DOHH2 (cell line): Measurements from ENCODE around the gene ATP8A2.

ENCODE experiments used
- H3F3A ChIP-seq: fragments of 200-600 bp; sonication (generic), shearing (Covaris generic); 2 replicates; pipeline ENCODE4 v1.6.0; 2016; ENCODE audit warnings: antibody characterized with exemption, mild to moderate bottlenecking; ENCODE audit not compliant: control insufficient read depth, insufficient read depth
- H3K27ac ChIP-seq: fragments of 200-600 bp; sonication (generic); 2 replicates; pipeline ENCODE4 v1.5.1; 2014; ENCODE audit warnings: low read depth, mild to moderate bottlenecking, low read length, moderate library complexity
- H3K27me3 ChIP-seq: fragments of 200-600 bp; sonication (generic); 2 replicates; pipeline ENCODE4 v1.6.1; 2014; ENCODE audit warnings: mild to moderate bottlenecking, low read length, mixed read lengths; ENCODE audit not compliant: control insufficient read depth
- H3K36me3 ChIP-seq: fragments of 200-600 bp; sonication (generic); 2 replicates; pipeline ENCODE4 v1.6.1; 2014; ENCODE audit warnings: mild to moderate bottlenecking, low read length, moderate library complexity, mixed read lengths; ENCODE audit not compliant: control insufficient read depth
- H3K4me1 ChIP-seq: fragments of 200-600 bp; sonication (generic); 2 replicates; pipeline ENCODE4 v1.6.1; 2014; ENCODE audit warnings: mild to moderate bottlenecking, low read length, mixed read lengths; ENCODE audit not compliant: control insufficient read depth
- H3K4me2 ChIP-seq: fragments of 200-600 bp; sonication (generic); 2 replicates; pipeline ENCODE4 v1.6.0; 2014; ENCODE audit warnings: mild to moderate bottlenecking, low read length, moderate library complexity
- H3K4me3 ChIP-seq: fragments of 200-600 bp; sonication (generic); 2 replicates; pipeline ENCODE4 v1.5.1; 2014; ENCODE audit warnings: mild to moderate bottlenecking, low read length, mixed read lengths
- H3K79me2 ChIP-seq: fragments of 200-600 bp; sonication (generic); 2 replicates; pipeline ENCODE4 v1.6.1; 2014; ENCODE audit warnings: mild to moderate bottlenecking, low read length, mixed read lengths; ENCODE audit not compliant: control insufficient read depth
- H3K9me2 ChIP-seq: fragments of 200-600 bp; sonication (generic); replicated peaks from 2 replicates; pipeline ENCODE4 v1.6.1; 2014; ENCODE audit warnings: mild to moderate bottlenecking, low read length, mixed read lengths; ENCODE audit not compliant: control insufficient read depth
- H3K9me3 ChIP-seq: fragments of 200-600 bp; sonication (generic); 2 replicates; pipeline ENCODE4 v1.6.1; 2014; ENCODE audit warnings: antibody characterized with exemption, low read length, mixed read lengths; ENCODE audit not compliant: control insufficient read depth, insufficient read depth
- H4K20me1 ChIP-seq: fragments of 200-600 bp; sonication (generic); 2 replicates; pipeline ENCODE4 v1.6.0; 2014; ENCODE audit warnings: low read depth, mild to moderate bottlenecking, antibody characterized with exemption, low read length, moderate library complexity; ENCODE audit not compliant: control insufficient read depth, insufficient read depth
- EZH2phosphoT487 ChIP-seq: fragments of 200-600 bp; sonication (generic); IDR thresholded peaks from 2 replicates; pipeline ENCODE4 v1.6.1; 2017; ENCODE audit warnings: borderline replicate concordance, mild to moderate bottlenecking, antibody characterized with exemption, low read length, moderate library complexity, mixed read lengths
- TF ChIP-seq, protein P1 (sequence below): fragments of 200-600 bp; sonication (generic); IDR thresholded peaks from one replicate; pipeline ENCODE4 v1.5.1; 2014; ENCODE audit warnings: antibody characterized with exemption, mild to moderate bottlenecking, low read depth, low read length; ENCODE audit not compliant: poor library complexity, severe bottlenecking

ATP8A2 gene

DNA sequence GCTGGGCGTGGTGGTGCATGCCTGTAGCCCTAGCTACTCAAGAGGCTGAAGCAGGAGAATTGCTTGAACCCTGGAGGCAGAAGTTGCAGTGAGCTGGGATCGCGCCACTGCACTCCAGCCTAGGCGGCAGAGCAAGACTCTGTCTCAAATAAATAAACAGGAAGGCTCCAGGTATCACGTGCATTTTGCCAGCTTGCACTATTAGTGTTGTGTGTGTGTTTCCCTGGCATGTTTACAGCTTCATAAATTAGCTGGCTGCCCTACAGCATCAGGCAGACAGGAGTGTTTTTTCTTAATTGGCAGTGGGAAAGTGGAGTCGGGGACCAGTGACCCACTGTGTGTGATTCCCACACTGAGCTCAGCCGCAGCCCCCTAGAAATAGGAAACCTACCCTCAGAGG lies 647.5 kb downstream of the ATP8A2 start:
- Histone ChIP-seq H3K27ac (no peak overlapping the region), H4K20me1 (no peaks in the 10 kb centered on the region), H3K4me2 (no peak overlapping the region), H3K36me3 (no peaks in the 10 kb centered on the region), H3K9me3 (no peaks in the 10 kb centered on the region), H3K79me2 (no peaks in the 10 kb centered on the region), H3K9me2 (no peaks in the 10 kb centered on the region), H3K4me3 (no peak overlapping the region), H3K4me1 (no peaks in the 10 kb centered on the region), H3K27me3 (0 out of 2 replicates have a peak, but pooled peaks cover 3% of the 10 kb centered on the region), H3F3A (no peaks in the 10 kb centered on the region)
- TF ChIP-seq, protein P1, sequence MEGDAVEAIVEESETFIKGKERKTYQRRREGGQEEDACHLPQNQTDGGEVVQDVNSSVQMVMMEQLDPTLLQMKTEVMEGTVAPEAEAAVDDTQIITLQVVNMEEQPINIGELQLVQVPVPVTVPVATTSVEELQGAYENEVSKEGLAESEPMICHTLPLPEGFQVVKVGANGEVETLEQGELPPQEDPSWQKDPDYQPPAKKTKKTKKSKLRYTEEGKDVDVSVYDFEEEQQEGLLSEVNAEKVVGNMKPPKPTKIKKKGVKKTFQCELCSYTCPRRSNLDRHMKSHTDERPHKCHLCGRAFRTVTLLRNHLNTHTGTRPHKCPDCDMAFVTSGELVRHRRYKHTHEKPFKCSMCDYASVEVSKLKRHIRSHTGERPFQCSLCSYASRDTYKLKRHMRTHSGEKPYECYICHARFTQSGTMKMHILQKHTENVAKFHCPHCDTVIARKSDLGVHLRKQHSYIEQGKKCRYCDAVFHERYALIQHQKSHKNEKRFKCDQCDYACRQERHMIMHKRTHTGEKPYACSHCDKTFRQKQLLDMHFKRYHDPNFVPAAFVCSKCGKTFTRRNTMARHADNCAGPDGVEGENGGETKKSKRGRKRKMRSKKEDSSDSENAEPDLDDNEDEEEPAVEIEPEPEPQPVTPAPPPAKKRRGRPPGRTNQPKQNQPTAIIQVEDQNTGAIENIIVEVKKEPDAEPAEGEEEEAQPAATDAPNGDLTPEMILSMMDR, result no peak
- no peak for TF ChIP-seq EZH2phosphoT487

DNA sequence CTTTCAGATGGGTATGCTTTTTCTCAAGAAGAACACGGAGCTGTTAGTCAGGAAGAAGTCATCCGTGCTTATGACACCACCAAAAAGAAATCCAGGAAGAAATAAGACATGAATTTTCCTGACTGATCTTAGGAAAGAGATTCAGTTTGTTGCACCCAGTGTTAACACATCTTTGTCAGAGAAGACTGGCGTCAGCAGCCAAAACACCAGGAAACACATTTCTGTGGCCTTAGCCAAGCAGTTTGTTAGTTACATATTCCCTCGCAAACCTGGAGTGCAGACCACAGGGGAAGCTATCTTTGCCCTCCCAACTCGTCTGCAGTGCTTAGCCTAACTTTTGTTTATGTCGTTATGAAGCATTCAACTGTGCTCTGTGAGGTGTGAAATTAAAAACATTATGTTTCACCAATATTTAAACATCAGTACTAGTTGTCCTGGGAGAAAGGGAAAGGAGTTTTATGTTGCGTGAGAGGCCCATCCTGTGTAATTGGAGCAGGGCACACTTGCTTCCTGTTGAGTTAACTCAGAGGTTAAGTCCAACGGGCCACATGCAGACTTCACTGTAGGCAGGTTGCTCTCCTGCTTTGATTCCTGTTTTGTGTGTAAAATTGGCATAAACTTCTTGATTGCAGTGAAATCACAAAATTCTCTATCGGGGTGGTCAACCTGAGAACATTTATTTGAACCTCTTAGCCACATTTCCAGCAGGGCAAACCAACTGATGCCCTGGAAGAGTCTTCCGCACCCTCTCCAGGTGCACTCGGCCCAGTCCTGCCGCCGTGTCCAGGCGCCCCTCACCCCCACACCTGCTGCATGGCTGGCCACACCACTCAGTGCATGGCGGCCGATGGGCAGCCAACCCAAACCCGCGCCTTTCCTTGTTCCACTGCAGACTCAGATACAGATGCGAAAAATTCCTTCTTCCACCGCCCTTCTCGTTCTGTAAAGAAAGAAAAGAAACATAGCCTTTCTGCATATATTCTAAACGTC lies 648.4 kb downstream of the ATP8A2 start:
- H3K27ac ChIP-seq, result no peak overlapping the region
- no peaks in the 10 kb centered on the region for H4K20me1 ChIP-seq
- H3K9me3 ChIP-seq, result no peaks in the 10 kb centered on the region
- H3K4me2 ChIP-seq, result no peak overlapping the region
- 0 out of 2 replicates have a peak, but pooled peaks cover 3% of the 10 kb centered on the region for H3K27me3 ChIP-seq
- no peaks in the 10 kb centered on the region for H3F3A ChIP-seq
- no peak for TF ChIP-seq EZH2phosphoT487
- TF ChIP-seq, protein P1, result no peak
- H3K79me2 ChIP-seq, result no peaks in the 10 kb centered on the region
- H3K36me3 ChIP-seq, result no peaks in the 10 kb centered on the region
- H3K4me3 ChIP-seq, result no peak overlapping the region
- no peaks in the 10 kb centered on the region for H3K4me1 ChIP-seq
- H3K9me2 ChIP-seq, result no peaks in the 10 kb centered on the region

DNA sequence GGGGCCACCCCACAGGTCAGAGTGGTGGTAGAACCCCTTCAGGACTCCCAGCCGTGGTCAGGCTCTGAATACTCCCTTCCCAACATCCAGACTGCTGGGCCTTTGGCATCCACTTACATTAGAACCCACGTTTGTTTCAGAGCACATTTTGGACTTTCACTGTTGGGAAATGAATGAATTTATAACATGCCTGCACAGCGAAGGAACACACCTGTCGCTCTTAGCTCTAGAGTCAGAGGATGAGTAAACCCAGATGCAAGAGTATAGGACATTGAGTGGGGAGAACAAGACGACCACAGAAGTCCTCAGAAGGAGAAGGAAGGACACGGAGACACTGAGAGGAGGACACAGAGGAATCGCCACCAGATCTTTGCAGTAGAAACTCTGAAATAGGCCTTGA lies 649.1 kb downstream of the ATP8A2 start:
- no peaks in the 10 kb centered on the region for H4K20me1 ChIP-seq
- TF ChIP-seq, protein P1, result no peak
- TF ChIP-seq EZH2phosphoT487, result no peak
- no peak overlapping the region for H3K27ac ChIP-seq
- 0 out of 2 replicates have a peak, but pooled peaks cover 3% of the 10 kb centered on the region for H3K27me3 ChIP-seq
- H3K79me2 ChIP-seq, result no peaks in the 10 kb centered on the region
- no peaks in the 10 kb centered on the region for H3K9me3 ChIP-seq
- no peaks in the 10 kb centered on the region for H3K9me2 ChIP-seq
- H3K4me3 ChIP-seq, result no peak overlapping the region
- no peaks in the 10 kb centered on the region for H3K4me1 ChIP-seq
- no peaks in the 10 kb centered on the region for H3K36me3 ChIP-seq
- H3K4me2 ChIP-seq, result no peak overlapping the region
- no peaks in the 10 kb centered on the region for H3F3A ChIP-seq
